CD8-positive, alpha-beta memory T cell (primary cell): ENCODE data around the gene GUCY1B1. TPM values are rescaled to one million over a fixed set of nuclear protein-coding genes. Genes with fewer than 3 reads are reported as not detected.
A peak's percentile ranks its signal among the peaks of the same experiment; 100 is the strongest.

Source experiments
- CTCF ChIA-PET: fragments of 350-600 bp; sonication (Branson Sonifier 250); formaldehyde crosslinking; loops from one replicate; lab custom pipeline; 2021; ENCODE audit warnings: antibody characterized with exemption; lab: Charles Lee
- POLR2A ChIA-PET: fragments of 350-600 bp; sonication (Branson Sonifier 250); formaldehyde crosslinking; loops from one replicate; lab custom pipeline; 2021; ENCODE audit warnings: antibody characterized with exemption; lab: Charles Lee
- DNase-seq, 5 donors: peaks; one replicate each; pipeline versions ENCODE4 v3.0.0 to v3.0.0-alpha.2; 2020 to 2022; ENCODE audit warnings: mixed read lengths in 1 of 5
- H3K27ac ChIP-seq: one replicate; pipeline ENCODE4 v1.7.0; 2013; ENCODE audit warnings: low read depth, mild to moderate bottlenecking, low read length, moderate library complexity
- H3K27me3 ChIP-seq: 2 replicates; pipeline ENCODE4 v1.7.0; 2013; ENCODE audit warnings: low read length, mild to moderate bottlenecking; ENCODE audit not compliant: insufficient read depth, poor library complexity, severe bottlenecking
- H3K36me3 ChIP-seq: 2 replicates; pipeline ENCODE4 v1.7.0; 2013; ENCODE audit warnings: mild to moderate bottlenecking, low read length, moderate library complexity; ENCODE audit not compliant: insufficient read depth
- H3K4me1 ChIP-seq: 2 replicates; pipeline ENCODE4 v1.7.0; 2013; ENCODE audit warnings: mild to moderate bottlenecking, low read length, moderate library complexity; ENCODE audit not compliant: insufficient read depth
- H3K4me3 ChIP-seq: 2 replicates; pipeline ENCODE4 v1.7.0; 2013; ENCODE audit warnings: mild to moderate bottlenecking, low read length
- H3K9me3 ChIP-seq: 2 replicates; pipeline ENCODE4 v1.7.0; 2013; ENCODE audit warnings: mild to moderate bottlenecking, low read length
- H3K27ac Mint-ChIP-seq, 8 donors: one replicate each; pipeline ENCODE4 v1.8.0; 2020 to 2021; ENCODE audit warnings: mixed read lengths in 8 of 8, mild to moderate bottlenecking in 6 of 8, inconsistent platforms in 3 of 8, moderate library complexity in 3 of 8
- H3K27me3 Mint-ChIP-seq, 2 donors: one replicate each; pipeline ENCODE4 v1.8.0; 2020 to 2021; ENCODE audit warnings: mixed read lengths in 2 of 2, mild to moderate bottlenecking in 1 of 2, moderate library complexity in 1 of 2
- H3K36me3 Mint-ChIP-seq, 3 donors: one replicate each; pipeline ENCODE4 v1.8.0; 2020 to 2021; ENCODE audit warnings: mixed read lengths in 3 of 3, inconsistent platforms in 1 of 3, mild to moderate bottlenecking in 1 of 3
- H3K4me1 Mint-ChIP-seq, 3 donors: one replicate each; pipeline ENCODE4 v1.8.0; 2020 to 2021; ENCODE audit warnings: mixed read lengths in 3 of 3, inconsistent platforms in 1 of 3, mild to moderate bottlenecking in 1 of 3
- H3K4me3 Mint-ChIP-seq, 7 donors: one replicate each; pipeline ENCODE4 v1.8.0; 2020 to 2021; ENCODE audit warnings: mixed read lengths in 7 of 7, mild to moderate bottlenecking in 6 of 7, moderate library complexity in 4 of 7, inconsistent platforms in 2 of 7
- H3K9me3 Mint-ChIP-seq, 5 donors: one replicate each; pipeline ENCODE4 v1.8.0; 2020 to 2022; ENCODE audit warnings: mixed read lengths in 5 of 5, mild to moderate bottlenecking in 3 of 5, moderate library complexity in 2 of 5, inconsistent platforms in 1 of 5
- polyA plus RNA-seq: library from polyadenylated mRNA; unstranded; fragments of 300-500 nt; fragmentation: Illumina TruSeq; gene quantifications from one replicate; pipeline ENCODE4 v1.2.3, GENCODE V29; 2021
- total RNA-seq, 2 experiments: library from RNA; stranded (reverse); gene quantifications; one replicate each; pipeline ENCODE4 v1.2.3, GENCODE V29; 2021

Gene GUCY1B1
- total and polyA plus RNA-seq, 3 experiments from 2014 or later, result 0.12 to 0.18 TPM; not detected in 1

DNA sequence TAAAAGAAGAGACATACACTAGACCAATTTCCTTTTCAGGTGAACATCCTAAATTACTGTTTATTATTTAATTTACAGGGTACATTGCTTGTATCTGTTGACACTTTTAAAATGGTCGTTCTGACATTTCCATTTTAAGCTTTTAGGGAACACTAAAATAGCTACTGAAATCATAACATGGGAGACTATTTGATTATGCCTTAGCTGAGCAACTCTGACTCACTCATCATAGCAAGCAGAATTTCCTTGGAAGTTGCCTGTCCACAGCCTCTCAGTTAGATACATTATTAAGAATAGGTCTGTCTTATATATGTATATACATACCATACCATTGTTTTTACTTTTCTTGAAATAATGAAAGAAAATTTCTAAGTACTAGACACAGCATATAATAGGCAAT lies 22.0 kb downstream of the GUCY1B1 start:
- H3K27me3 ChIP-seq, result no peaks in the 10 kb centered on the region
- no peaks in the 10 kb centered on the region for H3K4me1 ChIP-seq
- no peak overlapping the region for H3K27ac ChIP-seq
- H3K4me3 ChIP-seq, result no peak overlapping the region
- H3K36me3 ChIP-seq, result no peaks in the 10 kb centered on the region
- Mint-ChIP-seq H3K27ac (no peak overlapping the region), H3K9me3 (no peaks in the 10 kb centered on the region), H3K36me3 (no peaks in the 10 kb centered on the region), H3K4me3 (no peak overlapping the region), H3K27me3 (peaks cover 0 to 4% of the 10 kb centered on the region in 2 donors), H3K4me1 (no peaks in the 10 kb centered on the region)
- ChIA-PET POLR2A (no interaction called here), CTCF (no interaction called here)
- DNase-seq, result no peak
- no peaks in the 10 kb centered on the region for H3K9me3 ChIP-seq

GRCh38 chr4:155781249-155781831 lies 22.5 kb downstream of the GUCY1B1 start:
- Histone ChIP-seq H3K4me1 (no peaks in the 10 kb centered on the region), H3K4me3 (no peak overlapping the region), H3K27ac (no peak overlapping the region), H3K36me3 (no peaks in the 10 kb centered on the region), H3K27me3 (no peaks in the 10 kb centered on the region), H3K9me3 (no peaks in the 10 kb centered on the region)
- ChIA-PET CTCF (no interaction called here), POLR2A (no interaction called here)
- no peaks in the 10 kb centered on the region for H3K4me1 Mint-ChIP-seq
- no peak overlapping the region for H3K27ac Mint-ChIP-seq
- no peaks in the 10 kb centered on the region for H3K9me3 Mint-ChIP-seq
- DNase-seq, result no peak
- no peaks in the 10 kb centered on the region for H3K36me3 Mint-ChIP-seq
- H3K4me3 Mint-ChIP-seq, result no peak overlapping the region
- H3K27me3 Mint-ChIP-seq, result peaks cover 0 to 4% of the 10 kb centered on the region in 2 donors

DNA sequence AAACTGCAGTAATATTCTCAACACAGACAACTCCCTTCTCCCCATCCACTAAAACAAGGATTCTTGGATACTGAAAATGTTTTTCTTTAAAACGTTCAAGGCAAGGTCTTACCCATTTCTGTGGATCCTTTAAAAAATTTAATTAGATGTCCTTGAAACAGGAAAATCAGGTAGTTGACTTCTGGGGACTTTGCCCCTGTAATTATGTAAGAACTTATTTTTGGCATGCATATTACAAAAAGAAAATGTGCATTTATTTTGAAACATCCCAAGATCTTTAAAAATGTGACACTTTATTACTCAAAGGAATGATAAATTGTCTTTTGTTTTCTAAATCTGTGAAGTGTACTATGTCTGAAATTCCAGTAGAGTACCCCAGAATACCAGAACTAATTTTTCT lies 25.8 kb downstream of the GUCY1B1 start:
- Histone ChIP-seq H3K36me3 (no peaks in the 10 kb centered on the region), H3K4me3 (no peak overlapping the region), H3K27me3 (no peaks in the 10 kb centered on the region), H3K9me3 (no peaks in the 10 kb centered on the region), H3K4me1 (no peaks in the 10 kb centered on the region), H3K27ac (no peak overlapping the region)
- Mint-ChIP-seq H3K9me3 (no peaks in the 10 kb centered on the region), H3K27ac (no peak overlapping the region), H3K36me3 (no peaks in the 10 kb centered on the region), H3K4me1 (peaks cover 0 to 3% (median 2%) of the 10 kb centered on the region in 3 donors), H3K4me3 (no peak overlapping the region), H3K27me3 (peaks cover 0 to 4% of the 10 kb centered on the region in 2 donors)
- ChIA-PET POLR2A (no interaction called here), CTCF (no interaction called here)
- DNase-seq, result no peak

- no peak for DNase-seq
- Mint-ChIP-seq H3K4me3 (no peak overlapping the region), H3K36me3 (no peaks in the 10 kb centered on the region), H3K9me3 (no peaks in the 10 kb centered on the region), H3K4me1 (peaks cover 0 to 3% (median 2%) of the 10 kb centered on the region in 3 donors), H3K27ac (no peak overlapping the region), H3K27me3 (peaks cover 0 to 4% of the 10 kb centered on the region in 2 donors)
- Histone ChIP-seq H3K27ac (no peak overlapping the region), H3K27me3 (no peaks in the 10 kb centered on the region), H3K9me3 (no peaks in the 10 kb centered on the region), H3K4me3 (no peak overlapping the region), H3K36me3 (no peaks in the 10 kb centered on the region), H3K4me1 (no peaks in the 10 kb centered on the region)
- ChIA-PET CTCF (interaction anchor here (1.1 kb wide), 1 partner anchor 100 kb away, joined by 3 read pairs; no protein-coding TSS in a partner anchor), POLR2A (no interaction called here)
Measured at GRCh38 chr4:155785828-155786227, 27.0 kb downstream of the GUCY1B1 start.

- H3K27ac Mint-ChIP-seq, result no peak overlapping the region
- DNase-seq, result peak in 1 of 5 donors; percentile 11
- ChIA-PET CTCF (interaction anchor here (1.1 to 1.3 kb wide), 2 partner anchors 102 to 344 kb away, joined by 3 read pairs; no protein-coding TSS in a partner anchor), POLR2A (no interaction called here)
- Histone ChIP-seq H3K4me3 (no peak overlapping the region), H3K27ac (no peak overlapping the region), H3K36me3 (no peaks in the 10 kb centered on the region), H3K4me1 (no peaks in the 10 kb centered on the region), H3K9me3 (no peaks in the 10 kb centered on the region), H3K27me3 (no peaks in the 10 kb centered on the region)
- H3K27me3 Mint-ChIP-seq, result peaks cover 0 to 4% of the 10 kb centered on the region in 2 donors
- H3K9me3 Mint-ChIP-seq, result no peaks in the 10 kb centered on the region
- H3K36me3 Mint-ChIP-seq, result no peaks in the 10 kb centered on the region
- no peak overlapping the region for H3K4me3 Mint-ChIP-seq
- H3K4me1 Mint-ChIP-seq, result peaks cover 0 to 3% (median 2%) of the 10 kb centered on the region in 3 donors
Measured at GRCh38 chr4:155787113-155787710, 28.4 kb downstream of the GUCY1B1 start.

GRCh38 chr4:155789391-155789790 lies 30.6 kb downstream of the GUCY1B1 start:
- Mint-ChIP-seq H3K4me1 (peaks cover 0 to 3% (median 2%) of the 10 kb centered on the region in 3 donors), H3K36me3 (no peaks in the 10 kb centered on the region), H3K27ac (no peak overlapping the region), H3K27me3 (no peaks in the 10 kb centered on the region), H3K9me3 (no peaks in the 10 kb centered on the region), H3K4me3 (no peak overlapping the region)
- ChIA-PET CTCF (no interaction called here), POLR2A (no interaction called here)
- Histone ChIP-seq H3K4me1 (no peaks in the 10 kb centered on the region), H3K27me3 (no peaks in the 10 kb centered on the region), H3K36me3 (no peaks in the 10 kb centered on the region), H3K4me3 (no peak overlapping the region), H3K27ac (no peak overlapping the region), H3K9me3 (no peaks in the 10 kb centered on the region)
- no peak for DNase-seq

DNA sequence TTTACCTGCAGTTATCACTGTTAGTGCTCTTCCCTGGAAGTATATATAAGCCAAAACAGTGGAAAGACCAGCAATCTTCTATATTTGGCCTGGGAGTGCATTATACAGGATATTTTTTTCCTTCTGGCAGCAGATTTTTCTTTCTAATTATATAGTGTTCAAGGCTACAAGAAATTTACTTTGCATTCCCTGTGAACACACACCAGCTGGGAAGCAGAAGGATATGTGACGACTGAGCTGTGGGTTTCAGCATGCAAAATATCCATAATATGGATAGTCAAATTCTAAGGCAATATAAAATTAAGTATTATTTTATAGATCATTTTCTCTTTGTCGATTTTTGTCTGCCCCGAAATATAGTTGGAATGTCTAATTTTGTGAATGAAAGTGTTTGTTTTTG lies 31.2 kb downstream of the GUCY1B1 start:
- no peak overlapping the region for H3K27ac ChIP-seq

GRCh38 chr4:155794589-155795236 lies 35.9 kb downstream of the GUCY1B1 start:
- no peaks in the 10 kb centered on the region for H3K36me3 ChIP-seq
- DNase-seq, result no peak
- no peaks in the 10 kb centered on the region for H3K36me3 Mint-ChIP-seq
- CTCF ChIA-PET, result no interaction called here
- H3K27ac ChIP-seq, result no peak overlapping the region
- H3K9me3 Mint-ChIP-seq, result no peaks in the 10 kb centered on the region
- no peak overlapping the region for H3K4me3 ChIP-seq
- H3K4me3 Mint-ChIP-seq, result no peak overlapping the region
- H3K4me1 Mint-ChIP-seq, result no peaks in the 10 kb centered on the region
- POLR2A ChIA-PET, result no interaction called here
- H3K27ac Mint-ChIP-seq, result no peak overlapping the region
- no peaks in the 10 kb centered on the region for H3K4me1 ChIP-seq
- no peaks in the 10 kb centered on the region for H3K27me3 Mint-ChIP-seq
- H3K27me3 ChIP-seq, result no peaks in the 10 kb centered on the region
- no peaks in the 10 kb centered on the region for H3K9me3 ChIP-seq

More for the DNA sequence above, 31.2 kb downstream of the GUCY1B1 start:
- no peaks in the 10 kb centered on the region for H3K36me3 Mint-ChIP-seq
- no peak for DNase-seq
- ChIA-PET CTCF (no interaction called here), POLR2A (no interaction called here)
- Histone ChIP-seq H3K9me3 (no peaks in the 10 kb centered on the region), H3K36me3 (no peaks in the 10 kb centered on the region), H3K4me1 (no peaks in the 10 kb centered on the region), H3K27me3 (no peaks in the 10 kb centered on the region), H3K4me3 (no peak overlapping the region)
- no peaks in the 10 kb centered on the region for H3K27me3 Mint-ChIP-seq
- H3K9me3 Mint-ChIP-seq, result no peaks in the 10 kb centered on the region
- H3K27ac Mint-ChIP-seq, result no peak overlapping the region
- H3K4me1 Mint-ChIP-seq, result peaks cover 0 to 3% (median 2%) of the 10 kb centered on the region in 3 donors
- H3K4me3 Mint-ChIP-seq, result no peak overlapping the region
